Fibroblast of mammary gland (primary cell): ENCODE measurements around the gene LRRC1.
A peak's percentile ranks its signal among the peaks of the same experiment; 100 is the strongest.

ENCODE experiments used
- DNase-seq: peaks from one replicate; pipeline ENCODE4 v3.0.0-alpha.2; 2010; ENCODE audit warnings: low read depth
- H3K4me3 ChIP-seq: 2 replicates; pipeline ENCODE4 v1.5.1; 2011; ENCODE audit warnings: low read depth, mild to moderate bottlenecking, low read length, moderate library complexity; ENCODE audit not compliant: control insufficient read depth
- CTCF ChIP-seq: conservative IDR thresholded peaks from 2 replicates; pipeline ENCODE4 v1.5.1; 2011; ENCODE audit warnings: low read depth, low read length, inconsistent platforms; ENCODE audit not compliant: control insufficient read depth, insufficient read depth

LRRC1 gene

GRCh38 chr6:53921639-53922038, 126.8 kb downstream of the LRRC1 start:
- no peak for DNase-seq
- TF ChIP-seq CTCF = no peak
- no peak overlapping the region for H3K4me3 ChIP-seq

- no peak for TF ChIP-seq CTCF
These were observed 127.8 kb downstream of the LRRC1 start for GRCh38 chr6:53922539-53922981.

GRCh38 chr6:53924277-53924676, 129.5 kb downstream of the LRRC1 start:
- no peak overlapping the region for H3K4me3 ChIP-seq
- no peak for DNase-seq
- no peak for TF ChIP-seq CTCF

More at GRCh38 chr6:53922539-53922981, 127.8 kb downstream of the LRRC1 start:
- H3K4me3 ChIP-seq = no peak overlapping the region
- no peak for DNase-seq

GRCh38 chr6:53924821-53925422, 130.1 kb downstream of the LRRC1 start:
- TF ChIP-seq CTCF = no peak
- no peak overlapping the region for H3K4me3 ChIP-seq
- DNase-seq = no peak

GRCh38 chr6:53925891-53926290, 131.1 kb downstream of the LRRC1 start:
- TF ChIP-seq CTCF = no peak
- H3K4me3 ChIP-seq = no peak overlapping the region
- no peak for DNase-seq

GRCh38 chr6:53926505-53926904, 131.7 kb downstream of the LRRC1 start:
- TF ChIP-seq CTCF = no peak
- H3K4me3 ChIP-seq = no peak overlapping the region
- DNase-seq = peak; percentile 10

GRCh38 chr6:53928641-53929040, 133.8 kb downstream of the LRRC1 start:
- no peak for TF ChIP-seq CTCF
- DNase-seq = no peak
- H3K4me3 ChIP-seq = no peak overlapping the region
